ENCODE measurements around the gene GP5.

The GP5 gene

DNA sequence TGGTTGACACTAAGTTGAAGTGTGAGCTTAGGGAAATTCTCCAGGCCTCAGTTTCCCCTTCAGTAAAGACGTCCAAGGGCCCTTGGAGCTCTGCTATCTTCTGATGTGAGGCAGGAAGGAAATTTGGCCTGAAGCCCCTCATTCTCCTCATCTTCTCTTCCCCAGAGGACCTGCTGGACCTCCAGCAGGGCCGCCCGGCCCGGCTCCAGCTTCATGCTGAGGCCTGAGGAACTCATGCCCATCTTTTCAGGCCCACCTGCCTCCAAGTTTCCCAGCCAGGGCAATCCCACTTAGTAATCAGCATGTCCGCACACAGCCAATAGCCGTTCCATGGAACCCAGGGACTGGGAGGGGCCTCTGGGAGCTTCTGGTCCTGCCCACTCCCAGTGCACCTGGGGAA is 33.5 kb downstream of the GP5 start (continued):
- TF ChIP-seq, protein P1, sequence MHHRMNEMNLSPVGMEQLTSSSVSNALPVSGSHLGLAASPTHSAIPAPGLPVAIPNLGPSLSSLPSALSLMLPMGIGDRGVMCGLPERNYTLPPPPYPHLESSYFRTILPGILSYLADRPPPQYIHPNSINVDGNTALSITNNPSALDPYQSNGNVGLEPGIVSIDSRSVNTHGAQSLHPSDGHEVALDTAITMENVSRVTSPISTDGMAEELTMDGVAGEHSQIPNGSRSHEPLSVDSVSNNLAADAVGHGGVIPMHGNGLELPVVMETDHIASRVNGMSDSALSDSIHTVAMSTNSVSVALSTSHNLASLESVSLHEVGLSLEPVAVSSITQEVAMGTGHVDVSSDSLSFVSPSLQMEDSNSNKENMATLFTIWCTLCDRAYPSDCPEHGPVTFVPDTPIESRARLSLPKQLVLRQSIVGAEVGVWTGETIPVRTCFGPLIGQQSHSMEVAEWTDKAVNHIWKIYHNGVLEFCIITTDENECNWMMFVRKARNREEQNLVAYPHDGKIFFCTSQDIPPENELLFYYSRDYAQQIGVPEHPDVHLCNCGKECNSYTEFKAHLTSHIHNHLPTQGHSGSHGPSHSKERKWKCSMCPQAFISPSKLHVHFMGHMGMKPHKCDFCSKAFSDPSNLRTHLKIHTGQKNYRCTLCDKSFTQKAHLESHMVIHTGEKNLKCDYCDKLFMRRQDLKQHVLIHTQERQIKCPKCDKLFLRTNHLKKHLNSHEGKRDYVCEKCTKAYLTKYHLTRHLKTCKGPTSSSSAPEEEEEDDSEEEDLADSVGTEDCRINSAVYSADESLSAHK (tag by site-specific recombination; IDR thresholded peaks at IDR 0.05) = no peak

DNA sequence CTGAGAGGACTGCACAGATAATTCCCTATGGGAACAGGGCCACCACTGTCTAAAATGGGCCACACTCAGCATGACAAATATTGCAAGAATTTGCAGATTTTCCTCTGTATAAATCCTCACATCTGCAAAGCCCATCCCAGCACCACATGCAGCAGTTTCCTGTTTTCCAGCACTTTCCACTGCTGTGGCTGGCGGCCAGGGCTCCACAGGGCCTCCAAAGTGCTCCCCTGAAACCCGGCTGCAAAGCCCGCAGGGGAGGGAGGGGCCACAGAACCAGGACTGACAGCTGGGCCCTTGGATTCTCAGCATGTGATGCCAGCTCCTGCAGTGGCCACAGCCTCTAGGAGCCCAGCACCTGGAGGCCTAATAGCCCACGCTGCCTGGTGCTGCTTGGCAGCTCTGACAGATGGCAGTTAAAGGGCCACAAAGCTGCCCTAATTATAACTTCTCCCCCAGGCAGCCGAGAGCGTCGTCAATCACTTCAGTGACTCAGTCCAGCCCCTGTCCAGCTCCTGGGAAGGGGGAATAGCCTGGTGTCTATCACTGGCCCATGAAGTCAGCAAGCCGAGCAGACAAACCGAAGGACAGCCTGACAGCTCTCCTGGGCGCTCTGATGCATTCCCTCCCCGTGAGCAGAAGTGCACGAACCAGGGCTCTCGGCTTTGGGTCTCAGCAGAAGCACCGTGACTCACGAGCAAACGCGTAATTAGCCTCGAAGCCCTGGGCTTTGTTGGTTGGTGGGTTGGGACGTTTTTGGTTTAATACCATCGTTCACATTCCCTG is 34.2 kb downstream of the GP5 start:
- no peaks in the 10 kb centered on the region for H3K9me3 ChIP-seq (ENCODE audit: control insufficient read depth, insufficient read depth, low read depth, low read length)
- POLR2A ChIA-PET = interaction anchor here (0.6 kb wide), 1 partner anchor 119 kb away, joined by 5 read pairs; no protein-coding TSS in a partner anchor
- no peak overlapping the region for H3K27ac ChIP-seq (ENCODE audit: extremely low read depth, low read depth, low read length)
- CTCF ChIA-PET = interaction anchor here (0.8 kb wide), 1 partner anchor 21 kb away, joined by 3 read pairs; no protein-coding TSS in a partner anchor
- no peak overlapping the region for H3K4me3 ChIP-seq (ENCODE audit: low read depth, low read length)
- H3K4me1 ChIP-seq (ENCODE audit: control insufficient read depth, insufficient read depth, low read length) = no peaks in the 10 kb centered on the region
- no peaks in the 10 kb centered on the region for H3K36me3 ChIP-seq (ENCODE audit: control insufficient read depth in 2 of 2, insufficient read depth in 1 of 2, low read length in 2 of 2)
- TF ChIP-seq GLI4 (tag by site-specific recombination; IDR thresholded peaks at IDR 0.05) (no peak), ZNF600 (tag by site-specific recombination; IDR thresholded peaks at IDR 0.05) (peak; percentile 91), ZNF654 (tag by site-specific recombination; IDR thresholded peaks at IDR 0.05; ENCODE audit: low read depth) (no peak), ZNF664 (tag by site-specific recombination; IDR thresholded peaks at IDR 0.05) (no peak), ZNF621 (tag by site-specific recombination; IDR thresholded peaks at IDR 0.05) (no peak), ZFP3 (tag by site-specific recombination; IDR thresholded peaks at IDR 0.05; ENCODE audit: low read depth) (no peak), ZNF133 (tag by site-specific recombination; IDR thresholded peaks at IDR 0.05) (no peak), ZNF416 (tag by site-specific recombination; IDR thresholded peaks at IDR 0.05) (no peak), ZNF19 (tag by site-specific recombination; IDR thresholded peaks at IDR 0.05; ENCODE audit: low read depth) (no peak), ZBTB21 (tag by site-specific recombination; IDR thresholded peaks at IDR 0.05) (no peak), MYNN (tag by site-specific recombination; IDR thresholded peaks at IDR 0.05; ENCODE audit: borderline replicate concordance) (no peak), GLIS2 (tag by site-specific recombination; IDR thresholded peaks at IDR 0.05) (peak; percentile 49; the same call in 1 of the 2 replicates), ZNF830 (tag by site-specific recombination; IDR thresholded peaks at IDR 0.05; ENCODE audit: low read depth) (no peak), ZNF658 (tag by site-specific recombination; IDR thresholded peaks at IDR 0.05) (no peak), ZBTB8A (tag by site-specific recombination; IDR thresholded peaks at IDR 0.05) (peak; percentile 65), ZNF341 (tag by site-specific recombination; IDR thresholded peaks at IDR 0.05; ENCODE audit: low read depth) (peak; percentile 19; the same call in 1 of the 2 replicates), ZNF184 (tag by site-specific recombination; IDR thresholded peaks at IDR 0.05) (no peak), ZNF76 (tag by site-specific recombination; IDR thresholded peaks at IDR 0.05; ENCODE audit: borderline replicate concordance, low read depth) (no peak)
- TF ChIP-seq, protein P2, sequence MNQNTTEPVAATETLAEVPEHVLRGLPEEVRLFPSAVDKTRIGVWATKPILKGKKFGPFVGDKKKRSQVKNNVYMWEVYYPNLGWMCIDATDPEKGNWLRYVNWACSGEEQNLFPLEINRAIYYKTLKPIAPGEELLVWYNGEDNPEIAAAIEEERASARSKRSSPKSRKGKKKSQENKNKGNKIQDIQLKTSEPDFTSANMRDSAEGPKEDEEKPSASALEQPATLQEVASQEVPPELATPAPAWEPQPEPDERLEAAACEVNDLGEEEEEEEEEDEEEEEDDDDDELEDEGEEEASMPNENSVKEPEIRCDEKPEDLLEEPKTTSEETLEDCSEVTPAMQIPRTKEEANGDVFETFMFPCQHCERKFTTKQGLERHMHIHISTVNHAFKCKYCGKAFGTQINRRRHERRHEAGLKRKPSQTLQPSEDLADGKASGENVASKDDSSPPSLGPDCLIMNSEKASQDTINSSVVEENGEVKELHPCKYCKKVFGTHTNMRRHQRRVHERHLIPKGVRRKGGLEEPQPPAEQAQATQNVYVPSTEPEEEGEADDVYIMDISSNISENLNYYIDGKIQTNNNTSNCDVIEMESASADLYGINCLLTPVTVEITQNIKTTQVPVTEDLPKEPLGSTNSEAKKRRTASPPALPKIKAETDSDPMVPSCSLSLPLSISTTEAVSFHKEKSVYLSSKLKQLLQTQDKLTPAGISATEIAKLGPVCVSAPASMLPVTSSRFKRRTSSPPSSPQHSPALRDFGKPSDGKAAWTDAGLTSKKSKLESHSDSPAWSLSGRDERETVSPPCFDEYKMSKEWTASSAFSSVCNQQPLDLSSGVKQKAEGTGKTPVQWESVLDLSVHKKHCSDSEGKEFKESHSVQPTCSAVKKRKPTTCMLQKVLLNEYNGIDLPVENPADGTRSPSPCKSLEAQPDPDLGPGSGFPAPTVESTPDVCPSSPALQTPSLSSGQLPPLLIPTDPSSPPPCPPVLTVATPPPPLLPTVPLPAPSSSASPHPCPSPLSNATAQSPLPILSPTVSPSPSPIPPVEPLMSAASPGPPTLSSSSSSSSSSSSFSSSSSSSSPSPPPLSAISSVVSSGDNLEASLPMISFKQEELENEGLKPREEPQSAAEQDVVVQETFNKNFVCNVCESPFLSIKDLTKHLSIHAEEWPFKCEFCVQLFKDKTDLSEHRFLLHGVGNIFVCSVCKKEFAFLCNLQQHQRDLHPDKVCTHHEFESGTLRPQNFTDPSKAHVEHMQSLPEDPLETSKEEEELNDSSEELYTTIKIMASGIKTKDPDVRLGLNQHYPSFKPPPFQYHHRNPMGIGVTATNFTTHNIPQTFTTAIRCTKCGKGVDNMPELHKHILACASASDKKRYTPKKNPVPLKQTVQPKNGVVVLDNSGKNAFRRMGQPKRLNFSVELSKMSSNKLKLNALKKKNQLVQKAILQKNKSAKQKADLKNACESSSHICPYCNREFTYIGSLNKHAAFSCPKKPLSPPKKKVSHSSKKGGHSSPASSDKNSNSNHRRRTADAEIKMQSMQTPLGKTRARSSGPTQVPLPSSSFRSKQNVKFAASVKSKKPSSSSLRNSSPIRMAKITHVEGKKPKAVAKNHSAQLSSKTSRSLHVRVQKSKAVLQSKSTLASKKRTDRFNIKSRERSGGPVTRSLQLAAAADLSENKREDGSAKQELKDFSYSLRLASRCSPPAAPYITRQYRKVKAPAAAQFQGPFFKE (tag by site-specific recombination; IDR thresholded peaks at IDR 0.05; ENCODE audit: borderline replicate concordance) = no peak
- TF ChIP-seq, protein P3, sequence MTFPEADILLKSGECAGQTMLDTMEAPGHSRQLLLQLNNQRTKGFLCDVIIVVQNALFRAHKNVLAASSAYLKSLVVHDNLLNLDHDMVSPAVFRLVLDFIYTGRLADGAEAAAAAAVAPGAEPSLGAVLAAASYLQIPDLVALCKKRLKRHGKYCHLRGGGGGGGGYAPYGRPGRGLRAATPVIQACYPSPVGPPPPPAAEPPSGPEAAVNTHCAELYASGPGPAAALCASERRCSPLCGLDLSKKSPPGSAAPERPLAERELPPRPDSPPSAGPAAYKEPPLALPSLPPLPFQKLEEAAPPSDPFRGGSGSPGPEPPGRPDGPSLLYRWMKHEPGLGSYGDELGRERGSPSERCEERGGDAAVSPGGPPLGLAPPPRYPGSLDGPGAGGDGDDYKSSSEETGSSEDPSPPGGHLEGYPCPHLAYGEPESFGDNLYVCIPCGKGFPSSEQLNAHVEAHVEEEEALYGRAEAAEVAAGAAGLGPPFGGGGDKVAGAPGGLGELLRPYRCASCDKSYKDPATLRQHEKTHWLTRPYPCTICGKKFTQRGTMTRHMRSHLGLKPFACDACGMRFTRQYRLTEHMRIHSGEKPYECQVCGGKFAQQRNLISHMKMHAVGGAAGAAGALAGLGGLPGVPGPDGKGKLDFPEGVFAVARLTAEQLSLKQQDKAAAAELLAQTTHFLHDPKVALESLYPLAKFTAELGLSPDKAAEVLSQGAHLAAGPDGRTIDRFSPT (tag by site-specific recombination; IDR thresholded peaks at IDR 0.05) = 0 out of 2 replicates have a peak, but pooled peaks have one; percentile 53
- TF ChIP-seq, protein P4, sequence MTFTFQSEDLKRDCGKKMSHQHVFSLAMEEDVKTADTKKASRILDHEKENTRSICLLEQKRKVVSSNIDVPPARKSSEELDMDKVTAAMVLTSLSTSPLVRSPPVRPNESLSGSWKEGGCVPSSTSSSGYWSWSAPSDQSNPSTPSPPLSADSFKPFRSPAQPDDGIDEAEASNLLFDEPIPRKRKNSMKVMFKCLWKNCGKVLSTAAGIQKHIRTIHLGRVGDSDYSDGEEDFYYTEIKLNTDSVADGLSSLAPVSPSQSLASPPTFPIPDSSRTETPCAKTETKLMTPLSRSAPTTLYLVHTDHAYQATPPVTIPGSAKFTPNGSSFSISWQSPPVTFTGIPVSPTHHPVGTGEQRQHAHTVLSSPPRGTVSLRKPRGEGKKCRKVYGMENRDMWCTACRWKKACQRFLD (tag by site-specific recombination; IDR thresholded peaks at IDR 0.05) = no peak
- TF ChIP-seq, protein P5, sequence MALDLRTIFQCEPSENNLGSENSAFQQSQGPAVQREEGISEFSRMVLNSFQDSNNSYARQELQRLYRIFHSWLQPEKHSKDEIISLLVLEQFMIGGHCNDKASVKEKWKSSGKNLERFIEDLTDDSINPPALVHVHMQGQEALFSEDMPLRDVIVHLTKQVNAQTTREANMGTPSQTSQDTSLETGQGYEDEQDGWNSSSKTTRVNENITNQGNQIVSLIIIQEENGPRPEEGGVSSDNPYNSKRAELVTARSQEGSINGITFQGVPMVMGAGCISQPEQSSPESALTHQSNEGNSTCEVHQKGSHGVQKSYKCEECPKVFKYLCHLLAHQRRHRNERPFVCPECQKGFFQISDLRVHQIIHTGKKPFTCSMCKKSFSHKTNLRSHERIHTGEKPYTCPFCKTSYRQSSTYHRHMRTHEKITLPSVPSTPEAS (tag by site-specific recombination; IDR thresholded peaks at IDR 0.05) = no peak
